Left lung (tissue), 10 donors: ENCODE results near the gene CYP4F12. TPM values are rescaled to one million over a fixed set of nuclear protein-coding genes. Genes with fewer than 3 reads are reported as not detected.

Experiments
- ATAC-seq: fragments of 200-7000 bp; cut with Tn5 transposase; one replicate; pipeline ENCODE4 v1.9.1; 2020; ENCODE audit warnings: moderate library complexity
- DNase-seq, 4 donors: peaks; one replicate each; pipeline ENCODE4 v3.0.0-alpha.2; 2013 to 2020
- H3K27ac ChIP-seq, 2 donors: fragments of 200-600 bp; sonication (generic) in 1 of 2; one replicate each; pipeline versions ENCODE4 v1.5.0 to v1.8.0; 2020 to 2021
- H3K27me3 ChIP-seq, 2 donors: fragments of 200-600 bp; sonication (generic) in 1 of 2; one replicate each; pipeline versions ENCODE4 v1.5.0 to v1.8.0; 2020 to 2021
- H3K36me3 ChIP-seq, 2 donors: fragments of 200-600 bp; sonication (generic) in 1 of 2; one replicate each; pipeline versions ENCODE4 v1.5.0 to v1.8.0; 2020 to 2021
- H3K4me1 ChIP-seq, 2 donors: fragments of 200-600 bp; one replicate each; pipeline ENCODE4 v1.8.0; 2021
- H3K4me3 ChIP-seq, 2 donors: fragments of 200-600 bp; sonication (generic) in 1 of 2; one replicate each; pipeline versions ENCODE4 v1.5.0 to v1.8.0; 2020 to 2021; ENCODE audit warnings: mild to moderate bottlenecking in 1 of 2
- H3K9me3 ChIP-seq, 2 donors: fragments of 200-600 bp; sonication (generic) in 1 of 2; one replicate each; pipeline versions ENCODE4 v1.5.0 to v1.8.0; 2020 to 2021
- CTCF ChIP-seq, 2 donors: fragments of 200-600 bp; sonication (generic) in 1 of 2; IDR thresholded peaks; one replicate each; pipeline versions ENCODE4 v1.5.0 to v1.8.0; 2021; ENCODE audit warnings: antibody characterized with exemption in 2 of 2
- intact Hi-C, 2 donors: fragments of 100-400 bp; cut with DNase I; formaldehyde crosslinking; loops; one replicate each; pipeline versions ENCODE4 v1.11.2 to v1.14.2; 2022
- polyA plus RNA-seq, 6 donors: library from polyadenylated mRNA; unstranded; fragments of 120-200 nt; gene quantifications; one replicate each; pipeline ENCODE4 v1.2.1, GENCODE V29; 2013; ENCODE audit not compliant: insufficient read length in 6 of 6
- total RNA-seq, 2 donors: library from RNA; stranded (reverse); fragmentation: NEBNext Ultra II Directional; extraction: Animal tissue kit (Norgen Biotek cat#: 25700); gene quantifications; one replicate each; pipeline ENCODE4 v1.2.1, GENCODE V29; 2021
- donor health status: DM: no; HTN: yes; CAD: no.
- donor health status: DM: no; HTN: no; CAD: no.

Gene CYP4F12
- total and polyA plus RNA-seq, 8 donors: 3.8 to 15.8 (median 9.9) TPM

GRCh38 chr19:15639596-15639995, 33.3 kb upstream of the CYP4F12 start:
- no peaks in the 10 kb centered on the region for H3K9me3 ChIP-seq
- peaks cover 0 to 25% of the 10 kb centered on the region in 2 donors for H3K4me1 ChIP-seq
- H3K27me3 ChIP-seq: peaks cover 0 to 11% of the 10 kb centered on the region in 2 donors
- H3K36me3 ChIP-seq: no peaks in the 10 kb centered on the region
- ATAC-seq: no peak
- intact Hi-C loops: no loop called here
- no peak overlapping the region for H3K4me3 ChIP-seq
- no peak for TF ChIP-seq CTCF (IDR thresholded peaks at IDR 0.05)
- H3K27ac ChIP-seq: no peak overlapping the region
- no peak for DNase-seq

- Histone ChIP-seq H3K27ac (peak within 1 kb of the TSS in 1 of 2 donors; percentile 78), H3K36me3 (no peaks in the 10 kb centered on the region), H3K4me3 (no peak within 1 kb of the TSS), H3K27me3 (peaks cover 0 to 8% of the 10 kb centered on the region in 2 donors), H3K4me1 (peaks cover 0 to 25% of the 10 kb centered on the region in 2 donors), H3K9me3 (no peaks in the 10 kb centered on the region)
- ATAC-seq: peak; percentile 96
- intact Hi-C loops: no loop called here
- DNase-seq: peak in 3 of 4 donors; percentile 26 to 89 (median 76)
- TF ChIP-seq CTCF (IDR thresholded peaks at IDR 0.05): no peak
Measured at GRCh38 chr19:15640294-15640903, 32.5 kb upstream of the CYP4F12 start, which contains the start of gene CYP4F3. Gene CYP4F3 (plus strand): TSS chr19:15640897. CDS start chr19:15641416, 519 bp downstream.

- no peak for DNase-seq
- peak; percentile 20 for ATAC-seq
- H3K36me3 ChIP-seq: no peaks in the 10 kb centered on the region
- peaks cover 0 to 2% of the 10 kb centered on the region in 2 donors for H3K27me3 ChIP-seq
- peak overlapping the region in 1 of 2 donors; percentile 78 for H3K27ac ChIP-seq
- intact Hi-C loops: no loop called here
- no peak overlapping the region for H3K4me3 ChIP-seq
- TF ChIP-seq CTCF (IDR thresholded peaks at IDR 0.05): no peak
- H3K9me3 ChIP-seq: no peaks in the 10 kb centered on the region
- peaks cover 0 to 25% of the 10 kb centered on the region in 2 donors for H3K4me1 ChIP-seq
Measured at GRCh38 chr19:15640904-15641597, 31.8 kb upstream of the CYP4F12 start.

GRCh38 chr19:15641901-15642491, 30.9 kb upstream of the CYP4F12 start:
- Histone ChIP-seq H3K4me3 (no peak overlapping the region), H3K9me3 (no peaks in the 10 kb centered on the region), H3K27ac (peak overlapping the region in 1 of 2 donors; percentile 78), H3K4me1 (peaks cover 0 to 25% of the 10 kb centered on the region in 2 donors), H3K27me3 (no peaks in the 10 kb centered on the region), H3K36me3 (no peaks in the 10 kb centered on the region)
- ATAC-seq (no peak), DNase-seq (no peak)
- no peak for TF ChIP-seq CTCF (IDR thresholded peaks at IDR 0.05)
- intact Hi-C loops: no loop called here

- peaks cover 0 to 5% of the 10 kb centered on the region in 2 donors for H3K27me3 ChIP-seq
- intact Hi-C loops: no loop called here
- H3K9me3 ChIP-seq: no peaks in the 10 kb centered on the region
- no peaks in the 10 kb centered on the region for H3K36me3 ChIP-seq
- TF ChIP-seq CTCF (IDR thresholded peaks at IDR 0.05): no peak
- no peak for DNase-seq
- H3K4me3 ChIP-seq: no peak overlapping the region
- ATAC-seq: no peak
- peaks cover 0 to 25% of the 10 kb centered on the region in 2 donors for H3K4me1 ChIP-seq
- H3K27ac ChIP-seq: peak overlapping the region in 1 of 2 donors; percentile 78
Measured at GRCh38 chr19:15642807-15643206, 30.1 kb upstream of the CYP4F12 start.
